ENCODE results near the gene LINGO3. TPM values are rescaled to one million over a fixed set of nuclear protein-coding genes. Genes with fewer than 3 reads are reported as not detected.

LINGO3 gene
- total and polyA plus RNA-seq, 2 donors (not counting 1 experiment from before 2014, with no cell fraction given): 1.1 to 3.9 TPM

DNA sequence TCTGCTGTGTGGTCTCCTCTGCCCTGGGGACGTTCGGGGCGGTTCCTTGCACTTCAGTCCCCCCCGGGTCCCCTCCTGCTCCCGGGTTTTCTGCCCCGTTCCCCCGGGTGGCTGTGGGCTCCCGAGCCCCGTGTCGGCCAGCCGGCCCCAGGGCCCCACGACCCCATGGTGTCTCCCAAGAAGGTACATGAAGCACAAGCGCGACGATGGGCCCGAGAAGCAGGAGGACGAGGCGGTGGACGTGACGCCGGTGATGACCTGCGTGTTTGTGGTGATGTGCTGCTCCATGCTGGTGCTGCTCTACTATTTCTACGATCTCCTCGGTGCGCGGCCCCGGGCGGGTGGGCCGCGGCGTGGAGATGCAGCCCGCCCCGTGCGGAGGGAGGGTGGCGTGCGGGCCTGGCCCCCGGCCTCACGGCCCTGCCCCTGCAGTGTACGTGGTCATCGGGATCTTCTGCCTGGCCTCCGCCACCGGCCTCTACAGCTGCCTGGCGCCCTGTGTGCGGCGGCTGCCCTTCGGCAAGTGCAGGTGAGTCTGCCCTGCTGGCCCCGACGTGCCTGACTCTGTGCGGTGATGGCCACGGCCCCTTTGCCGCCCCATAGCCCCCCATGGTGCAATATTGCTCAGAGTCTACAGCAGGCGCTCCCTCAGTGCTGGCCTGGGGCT lies 31.8 kb upstream of the LINGO3 start:
- ATAC-seq (ENCODE audit: low read depth) (no peak), DNase-seq (no peak)
- H3K9me3 ChIP-seq (ENCODE audit: control extremely low read depth in 1 of 3, control insufficient read depth in 2 of 3, insufficient read depth in 1 of 3, low read length in 2 of 3): peaks cover 0 to 9% (median 0%) of the 10 kb centered on the region in 3 donors
- no peaks in the 10 kb centered on the region for H3K27me3 ChIP-seq (replicated peaks in 1 of 4; ENCODE audit: control extremely low read depth in 1 of 4, control insufficient read depth in 3 of 4, insufficient read depth in 4 of 4, low read length in 3 of 4)
- H2AFZ ChIP-seq (ENCODE audit: insufficient read depth, low read depth, low read length, poor library complexity, severe bottlenecking): no peak overlapping the region
- no peak overlapping the region for H3K9ac ChIP-seq (ENCODE audit: low read length)
- TF ChIP-seq, protein P1, sequence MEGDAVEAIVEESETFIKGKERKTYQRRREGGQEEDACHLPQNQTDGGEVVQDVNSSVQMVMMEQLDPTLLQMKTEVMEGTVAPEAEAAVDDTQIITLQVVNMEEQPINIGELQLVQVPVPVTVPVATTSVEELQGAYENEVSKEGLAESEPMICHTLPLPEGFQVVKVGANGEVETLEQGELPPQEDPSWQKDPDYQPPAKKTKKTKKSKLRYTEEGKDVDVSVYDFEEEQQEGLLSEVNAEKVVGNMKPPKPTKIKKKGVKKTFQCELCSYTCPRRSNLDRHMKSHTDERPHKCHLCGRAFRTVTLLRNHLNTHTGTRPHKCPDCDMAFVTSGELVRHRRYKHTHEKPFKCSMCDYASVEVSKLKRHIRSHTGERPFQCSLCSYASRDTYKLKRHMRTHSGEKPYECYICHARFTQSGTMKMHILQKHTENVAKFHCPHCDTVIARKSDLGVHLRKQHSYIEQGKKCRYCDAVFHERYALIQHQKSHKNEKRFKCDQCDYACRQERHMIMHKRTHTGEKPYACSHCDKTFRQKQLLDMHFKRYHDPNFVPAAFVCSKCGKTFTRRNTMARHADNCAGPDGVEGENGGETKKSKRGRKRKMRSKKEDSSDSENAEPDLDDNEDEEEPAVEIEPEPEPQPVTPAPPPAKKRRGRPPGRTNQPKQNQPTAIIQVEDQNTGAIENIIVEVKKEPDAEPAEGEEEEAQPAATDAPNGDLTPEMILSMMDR (IDR thresholded peaks at IDR 0.05): no peak
- TF ChIP-seq EZH2 (IDR thresholded peaks at IDR 0.05; ENCODE audit: borderline replicate concordance, insufficient read depth, low read depth, low read length, poor library complexity, severe bottlenecking): no peak
- Mint-ChIP-seq H3K9me3 (ENCODE audit: insufficient read depth) (peaks cover 2% of the 10 kb centered on the region), H3K4me3 (no peak overlapping the region), H3K27me3 (no peaks in the 10 kb centered on the region), H3K4me1 (peaks cover 15% of the 10 kb centered on the region), H3K27ac (no peak overlapping the region)
- H3K36me3 ChIP-seq (replicated peaks in 1 of 2; ENCODE audit: control extremely low read depth in 1 of 2, control insufficient read depth in 1 of 2, extremely low read depth in 1 of 2, insufficient read depth in 2 of 2, low read length in 1 of 2): peaks cover 0 to 65% of the 10 kb centered on the region in 2 experiments
- ChIA-PET POLR2A (no interaction called here), CTCF (no interaction called here)
- H3K79me2 ChIP-seq (ENCODE audit: control insufficient read depth, insufficient read depth, low read length): peaks cover 34% of the 10 kb centered on the region
- H3K4me3 ChIP-seq (ENCODE audit: control extremely low read depth in 1 of 5, extremely low read depth in 1 of 5, insufficient read depth in 1 of 5, low read depth in 2 of 5, low read length in 4 of 5): no peak overlapping the region
- no peak overlapping the region for H3K27ac ChIP-seq (ENCODE audit: low read length in 2 of 2)
- H3K4me1 ChIP-seq (ENCODE audit: control insufficient read depth in 2 of 2, insufficient read depth in 2 of 2, low read length in 2 of 2): no peaks in the 10 kb centered on the region
- peaks cover 59% of the 10 kb centered on the region for H4K20me1 ChIP-seq (ENCODE audit: control insufficient read depth, insufficient read depth, low read length, poor library complexity, severe bottlenecking)
- H3K4me2 ChIP-seq (replicated peaks; ENCODE audit: low read depth, low read length, poor library complexity, severe bottlenecking): no peak overlapping the region
- 96% methylated on average over 52 of the region's 52 CpGs for WGBS (ENCODE audit: insufficient coverage)
- intact Hi-C loops (cut with micrococcal nuclease): no loop called here
